Chondrocyte (in vitro differentiated cells): ENCODE results near the gene RIOK3. TPM values are rescaled to one million over a fixed set of nuclear protein-coding genes. Genes with fewer than 3 reads are reported as not detected.
A peak's percentile ranks its signal among the peaks of the same experiment; 100 is the strongest.

Experiments used
- DNase-seq: peaks from one replicate; pipeline ENCODE4 v3.0.0; 2021; ENCODE audit warnings: mixed read lengths, low spot score
- H3K27ac Mint-ChIP-seq: one replicate; pipeline ENCODE4 v1.8.0; 2021; ENCODE audit warnings: mild to moderate bottlenecking, moderate library complexity, mixed read lengths; ENCODE audit not compliant: unreplicated experiment
- H3K27me3 Mint-ChIP-seq: 2 replicates; pipeline ENCODE4 v1.8.0; 2021; ENCODE audit warnings: low read depth, mixed read lengths
- H3K36me3 Mint-ChIP-seq: 2 replicates; pipeline ENCODE4 v1.8.0; 2021; ENCODE audit warnings: low read depth, mixed read lengths
- H3K4me1 Mint-ChIP-seq: 2 replicates; pipeline ENCODE4 v1.8.0; 2021; ENCODE audit warnings: low read depth, mild to moderate bottlenecking, mixed read lengths
- H3K4me3 Mint-ChIP-seq: one replicate; pipeline ENCODE4 v1.8.0; 2021; ENCODE audit warnings: mild to moderate bottlenecking, moderate library complexity, mixed read lengths; ENCODE audit not compliant: unreplicated experiment
- H3K9me3 Mint-ChIP-seq: 2 replicates; pipeline ENCODE4 v1.8.0; 2021; ENCODE audit warnings: low read depth, mixed read lengths
- CTCF ChIP-seq: fragments of 200-600 bp; sonication (generic); IDR thresholded peaks from 2 replicates; pipeline ENCODE4 v1.5.0; 2021; ENCODE audit warnings: antibody characterized with exemption, mild to moderate bottlenecking, moderate library complexity
- total RNA-seq: library from RNA; stranded (reverse); gene quantifications from 3 replicates; pipeline ENCODE4 v1.2.1, GENCODE V29; 2021

The RIOK3 gene
- total RNA-seq, 1 donor from 2014 or later = 51.4 TPM

- H3K4me1 Mint-ChIP-seq = peaks cover 6% of the 10 kb centered on the region
- peaks cover 2% of the 10 kb centered on the region for H3K36me3 Mint-ChIP-seq
- no peak for TF ChIP-seq CTCF
- no peak overlapping the region for H3K4me3 Mint-ChIP-seq
- no peaks in the 10 kb centered on the region for H3K27me3 Mint-ChIP-seq
- H3K27ac Mint-ChIP-seq = no peak overlapping the region
- DNase-seq = no peak
- no peaks in the 10 kb centered on the region for H3K9me3 Mint-ChIP-seq
These were observed 40.6 kb upstream of the RIOK3 start for GRCh38 chr18:23412351-23412964.

- H3K4me3 Mint-ChIP-seq = no peak overlapping the region
- H3K9me3 Mint-ChIP-seq = no peaks in the 10 kb centered on the region
- no peak for DNase-seq
- H3K27me3 Mint-ChIP-seq = no peaks in the 10 kb centered on the region
- H3K4me1 Mint-ChIP-seq = peaks cover 3% of the 10 kb centered on the region
- H3K27ac Mint-ChIP-seq = no peak overlapping the region
- no peaks in the 10 kb centered on the region for H3K36me3 Mint-ChIP-seq
- TF ChIP-seq CTCF = no peak
These were observed 37.6 kb upstream of the RIOK3 start for GRCh38 chr18:23415515-23415914.

- no peaks in the 10 kb centered on the region for H3K9me3 Mint-ChIP-seq
- H3K27me3 Mint-ChIP-seq = no peaks in the 10 kb centered on the region
- no peak for TF ChIP-seq CTCF
- no peak for DNase-seq
- no peaks in the 10 kb centered on the region for H3K36me3 Mint-ChIP-seq
- no peak overlapping the region for H3K27ac Mint-ChIP-seq
- H3K4me3 Mint-ChIP-seq = no peak overlapping the region
- peaks cover 3% of the 10 kb centered on the region for H3K4me1 Mint-ChIP-seq
These were observed 36.8 kb upstream of the RIOK3 start for GRCh38 chr18:23416298-23416697.

- no peak for DNase-seq
- peaks cover 13% of the 10 kb centered on the region for H3K4me1 Mint-ChIP-seq
- TF ChIP-seq CTCF = no peak
These were observed 31.8 kb upstream of the RIOK3 start for GRCh38 chr18:23421277-23421676.

GRCh38 chr18:23422751-23423418 lies 30.2 kb upstream of the RIOK3 start:
- Mint-ChIP-seq H3K36me3 (peaks cover 3% of the 10 kb centered on the region), H3K27ac (no peak overlapping the region), H3K4me1 (peaks cover 13% of the 10 kb centered on the region), H3K9me3 (peaks cover 5% of the 10 kb centered on the region), H3K27me3 (no peaks in the 10 kb centered on the region), H3K4me3 (no peak overlapping the region)
- DNase-seq = no peak
- no peak for TF ChIP-seq CTCF

More at GRCh38 chr18:23421277-23421676, 31.8 kb upstream of the RIOK3 start:
- Mint-ChIP-seq H3K27me3 (no peaks in the 10 kb centered on the region), H3K36me3 (peaks cover 2% of the 10 kb centered on the region), H3K4me3 (no peak overlapping the region), H3K9me3 (peaks cover 3% of the 10 kb centered on the region), H3K27ac (peak overlapping the region; percentile 45)
